ENCODE measurements around the gene SLC34A2.

GRCh38 chr4:25637581-25638220 lies 17.9 kb upstream of the SLC34A2 start:
- TF ChIP-seq CTCF (IDR thresholded peaks at IDR 0.05), result no peak
- no peak for TF ChIP-seq POLR2A (IDR thresholded peaks at IDR 0.05; ENCODE audit: low read depth)
- TF ChIP-seq EP300 (IDR thresholded peaks at IDR 0.05), result no peak
- TF ChIP-seq POLR2AphosphoS5 (IDR thresholded peaks at IDR 0.05), result no peak

Data from esophagus muscularis mucosa (tissue), 4 donors.